ENCODE data around the gene NXN.
"Not testable (repeated sequence)": the region's sequence is repeated elsewhere in the genome, so short reads cannot be mapped to it uniquely, and the experiment has no call there.

The NXN gene

DNA sequence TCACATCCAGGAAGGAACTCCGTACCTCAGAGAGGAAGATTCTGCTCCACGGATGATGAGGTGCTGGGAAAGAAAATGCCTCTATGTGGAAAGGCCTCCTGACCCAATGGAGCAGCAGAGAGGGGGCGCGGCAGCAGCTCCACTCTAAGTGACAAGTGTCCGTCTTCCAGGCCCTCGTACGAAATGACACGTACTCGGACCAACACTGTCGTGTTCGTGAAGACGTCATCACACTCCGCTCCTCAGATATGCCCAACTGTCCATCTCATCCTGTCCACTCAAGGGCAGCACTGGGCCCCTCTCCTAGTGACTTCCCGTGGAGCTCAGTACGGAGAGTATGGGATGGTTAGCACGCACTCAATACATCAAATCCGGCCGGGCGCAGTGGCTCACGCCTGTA, 165.2 kb downstream of the NXN start:
- no peak for DNase-seq

DNA sequence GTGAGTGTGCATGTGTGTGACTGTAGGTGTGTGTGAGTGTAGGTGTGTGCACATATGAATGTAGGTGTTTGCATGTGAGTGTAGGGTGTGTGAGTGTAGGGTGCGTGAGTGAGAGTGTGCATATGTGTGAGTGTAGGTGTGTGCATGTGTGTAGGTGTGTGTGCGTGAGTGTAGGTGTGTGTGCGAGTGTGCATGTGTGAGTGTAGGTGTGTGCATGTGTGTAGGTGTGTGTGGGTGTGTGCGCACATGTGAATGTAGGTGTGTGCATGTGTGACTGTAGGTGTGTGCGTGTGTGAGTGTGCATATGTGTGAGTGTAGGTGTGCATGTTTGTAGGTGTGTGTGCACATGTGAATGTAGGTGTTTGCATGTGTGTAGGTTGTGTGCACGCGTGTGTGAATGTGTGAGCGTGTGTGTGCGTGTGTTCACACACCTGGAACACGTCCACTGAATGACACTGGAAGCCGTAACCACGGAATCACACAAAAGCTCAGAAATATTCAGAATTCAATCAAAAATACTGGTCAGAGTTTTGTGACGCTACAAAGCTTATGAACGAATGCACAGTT, 166.9 kb downstream of the NXN start:
- DNase-seq: no peak

DNA sequence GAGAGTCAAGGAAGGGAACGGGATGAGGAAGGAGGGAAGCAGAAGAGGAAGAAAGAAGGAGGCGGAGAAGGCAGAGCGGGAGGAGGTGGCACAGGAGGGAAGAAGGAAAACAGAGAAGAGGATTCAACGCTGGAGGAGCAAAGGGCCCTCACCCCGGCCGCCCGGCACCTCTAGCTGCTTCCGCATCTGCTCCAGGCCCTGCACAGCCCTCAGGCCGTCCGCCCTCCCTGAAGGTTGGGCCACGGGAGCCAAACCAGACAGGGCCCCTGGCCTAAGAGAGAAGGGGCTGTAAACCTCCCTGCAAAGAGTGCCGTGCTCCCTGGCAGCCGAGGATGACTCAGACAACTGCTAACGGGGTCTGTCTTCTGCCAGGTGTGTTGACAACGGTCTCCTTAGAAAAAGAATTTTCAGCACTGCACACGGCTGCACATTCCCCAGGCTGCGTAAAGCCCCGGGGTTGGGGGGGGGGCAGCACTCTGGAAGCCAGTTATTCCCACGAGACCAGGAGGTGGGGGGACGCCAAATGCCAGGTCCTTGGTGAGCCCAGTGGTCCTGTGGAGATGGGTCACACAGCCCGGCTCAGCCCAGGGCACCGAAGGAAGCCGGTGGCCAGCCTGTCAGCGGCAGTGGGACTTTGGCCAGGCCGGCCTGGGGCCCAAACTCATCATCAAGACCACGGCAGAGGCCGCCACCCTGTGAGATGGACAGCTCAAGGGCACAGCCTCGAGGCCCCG, 168.4 kb downstream of the NXN start:
- no peak for DNase-seq

DNA sequence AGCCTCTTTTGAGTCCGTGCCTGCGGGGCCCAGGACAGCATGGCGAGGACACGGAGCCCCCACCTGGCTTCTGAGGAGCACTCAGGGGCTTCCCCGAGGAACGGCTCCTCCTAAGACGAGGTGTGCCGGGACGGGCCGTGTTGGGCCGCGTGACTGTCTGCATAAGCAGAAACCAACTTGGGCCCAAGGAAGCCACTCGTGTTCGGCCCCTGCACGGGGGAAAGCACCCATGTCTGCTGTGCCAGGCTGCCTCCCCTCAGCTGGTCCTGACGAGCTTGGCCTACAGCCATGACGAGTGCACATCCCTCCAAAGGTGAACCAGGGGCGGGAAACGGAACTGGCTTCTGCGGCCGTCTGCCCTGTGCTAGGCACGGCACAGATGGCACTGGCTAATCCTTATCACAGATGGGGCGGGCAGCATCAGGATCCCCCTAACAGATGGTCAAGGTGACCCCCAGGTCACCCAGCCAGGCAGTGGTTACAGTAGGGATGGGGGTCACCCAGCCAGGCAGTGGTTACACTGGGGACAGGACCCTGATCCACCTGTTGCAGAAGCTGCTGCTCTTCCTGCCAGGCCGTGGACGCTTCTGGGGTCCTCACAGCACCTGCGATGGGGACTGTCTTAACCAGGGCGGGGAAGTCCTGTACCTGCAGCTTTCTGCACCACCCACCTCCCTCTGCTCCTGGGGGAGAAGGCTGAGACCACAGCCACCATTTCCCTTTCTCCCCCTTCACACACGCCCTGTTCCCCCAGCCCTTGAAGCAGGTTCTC, 171.9 kb downstream of the NXN start:
- no peak for DNase-seq

DNA sequence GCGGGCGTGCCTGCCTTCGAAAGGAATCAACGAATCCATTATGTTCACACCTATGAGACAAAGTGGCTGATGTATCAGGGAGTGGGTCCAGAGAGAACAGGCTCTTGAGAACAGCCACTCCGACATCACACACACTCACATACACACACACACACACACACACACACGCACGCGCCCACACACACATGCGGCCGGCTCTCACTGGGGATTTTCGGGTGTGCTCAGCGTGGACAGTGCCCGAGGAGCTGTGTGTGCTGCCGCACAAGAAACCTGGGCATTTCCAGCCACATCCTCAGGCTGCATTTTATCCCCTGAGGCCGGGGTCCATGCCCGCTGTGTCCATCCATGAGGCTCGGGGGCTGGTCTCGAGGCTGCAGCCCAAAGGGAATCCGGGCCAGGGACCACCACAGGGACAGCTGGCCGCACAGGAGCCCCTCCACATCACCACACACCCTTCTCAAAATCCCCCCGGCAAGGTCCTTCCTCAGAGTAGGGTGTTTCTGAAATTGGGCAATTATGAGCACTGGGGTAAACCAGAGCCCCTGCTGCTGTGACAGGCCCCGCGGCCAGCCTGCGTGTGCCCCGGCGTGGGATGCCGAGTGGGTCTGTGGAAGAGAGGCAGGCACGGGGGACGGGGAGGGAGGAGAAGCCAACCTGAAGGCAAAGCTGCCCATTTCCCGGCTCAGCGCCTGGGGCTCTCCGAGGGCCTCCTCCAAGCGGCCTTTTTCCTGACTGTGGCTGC, 172.6 kb downstream of the NXN start:
- no peak for DNase-seq

DNA sequence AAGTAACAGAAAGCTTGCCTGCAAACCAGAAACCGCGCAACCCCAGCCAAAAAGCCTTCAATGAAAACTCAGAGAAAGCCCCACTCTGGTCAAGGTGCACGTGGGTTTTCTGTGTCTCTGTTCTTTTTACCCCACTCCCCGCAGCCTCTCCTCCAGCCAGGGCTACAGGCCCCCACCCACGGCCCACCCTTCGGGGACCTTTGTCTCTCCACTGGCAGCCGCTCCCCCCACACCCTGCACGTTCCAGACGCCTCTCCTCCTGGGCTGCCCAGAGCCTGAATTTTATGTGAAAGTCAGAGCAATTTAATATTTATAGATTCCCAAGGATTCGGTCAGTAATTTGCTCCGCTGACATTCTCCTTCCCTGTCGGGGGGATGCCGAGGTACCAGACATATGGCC, 173.2 kb downstream of the NXN start:
- no peak for DNase-seq

DNA sequence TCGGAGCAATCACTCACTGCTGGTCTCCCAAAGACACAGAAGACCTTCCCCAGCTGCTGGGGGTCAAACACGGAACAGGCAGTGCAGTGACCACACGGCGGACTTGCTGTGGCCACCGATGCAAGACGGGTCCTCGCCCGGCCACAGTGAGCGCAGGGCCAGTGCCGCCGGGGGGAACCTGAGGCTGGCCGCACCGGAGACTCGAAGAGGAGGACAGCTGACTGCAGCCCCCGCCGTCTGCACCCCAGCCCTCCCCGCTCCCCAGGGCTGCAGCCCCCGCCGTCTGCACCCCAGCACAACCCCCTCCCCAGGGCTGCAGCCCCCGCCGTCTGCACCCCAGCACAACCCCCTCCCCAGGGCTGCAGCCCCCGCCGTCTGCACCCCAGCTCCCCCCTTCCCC, 173.7 kb downstream of the NXN start:
- not testable (repeated sequence) for DNase-seq

DNA sequence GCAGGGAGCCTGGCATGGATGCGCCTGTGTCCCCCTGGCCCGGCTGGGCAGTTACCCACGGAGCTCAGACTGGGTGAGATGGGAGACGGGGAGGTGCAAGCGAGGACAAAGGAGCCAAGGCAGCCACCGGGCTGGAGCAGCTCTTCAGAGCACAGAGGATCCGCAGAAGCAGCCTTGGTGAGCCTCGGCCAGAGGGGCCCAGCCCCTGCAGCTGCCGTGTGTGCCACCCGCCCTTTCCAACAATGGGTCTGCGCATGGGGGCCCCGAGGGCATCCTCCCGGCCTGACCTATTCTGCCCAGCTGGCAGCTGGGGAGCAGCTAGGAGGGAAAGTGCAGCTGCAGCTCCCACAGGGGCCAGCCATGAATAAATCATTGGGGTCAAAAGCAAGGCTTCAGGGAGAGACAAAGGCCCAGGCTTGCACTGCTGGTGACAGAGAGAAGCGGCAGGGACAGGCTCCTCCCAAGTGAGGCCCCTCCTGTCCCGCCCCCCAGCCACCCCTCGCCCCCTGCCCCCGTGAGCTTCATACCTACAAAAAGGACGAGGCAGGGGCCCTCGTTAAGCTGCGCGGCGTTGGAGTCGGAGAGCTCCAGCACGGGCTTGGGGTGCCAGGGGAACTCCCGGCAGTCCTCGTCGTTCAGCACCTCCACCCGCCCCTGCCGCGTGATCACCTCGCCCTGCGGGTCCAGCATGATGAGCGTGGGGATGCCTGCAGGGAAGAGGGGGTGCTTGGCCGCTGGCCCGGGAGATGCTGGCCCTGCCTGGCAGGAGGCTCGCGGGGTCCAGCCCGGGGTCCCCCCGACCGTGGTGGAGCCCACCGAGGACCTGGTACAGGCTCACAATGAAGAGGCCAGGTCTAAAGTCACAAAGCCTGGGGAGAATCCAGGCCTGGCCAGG, 174.8 kb downstream of the NXN start:
- no peak for DNase-seq

DNA sequence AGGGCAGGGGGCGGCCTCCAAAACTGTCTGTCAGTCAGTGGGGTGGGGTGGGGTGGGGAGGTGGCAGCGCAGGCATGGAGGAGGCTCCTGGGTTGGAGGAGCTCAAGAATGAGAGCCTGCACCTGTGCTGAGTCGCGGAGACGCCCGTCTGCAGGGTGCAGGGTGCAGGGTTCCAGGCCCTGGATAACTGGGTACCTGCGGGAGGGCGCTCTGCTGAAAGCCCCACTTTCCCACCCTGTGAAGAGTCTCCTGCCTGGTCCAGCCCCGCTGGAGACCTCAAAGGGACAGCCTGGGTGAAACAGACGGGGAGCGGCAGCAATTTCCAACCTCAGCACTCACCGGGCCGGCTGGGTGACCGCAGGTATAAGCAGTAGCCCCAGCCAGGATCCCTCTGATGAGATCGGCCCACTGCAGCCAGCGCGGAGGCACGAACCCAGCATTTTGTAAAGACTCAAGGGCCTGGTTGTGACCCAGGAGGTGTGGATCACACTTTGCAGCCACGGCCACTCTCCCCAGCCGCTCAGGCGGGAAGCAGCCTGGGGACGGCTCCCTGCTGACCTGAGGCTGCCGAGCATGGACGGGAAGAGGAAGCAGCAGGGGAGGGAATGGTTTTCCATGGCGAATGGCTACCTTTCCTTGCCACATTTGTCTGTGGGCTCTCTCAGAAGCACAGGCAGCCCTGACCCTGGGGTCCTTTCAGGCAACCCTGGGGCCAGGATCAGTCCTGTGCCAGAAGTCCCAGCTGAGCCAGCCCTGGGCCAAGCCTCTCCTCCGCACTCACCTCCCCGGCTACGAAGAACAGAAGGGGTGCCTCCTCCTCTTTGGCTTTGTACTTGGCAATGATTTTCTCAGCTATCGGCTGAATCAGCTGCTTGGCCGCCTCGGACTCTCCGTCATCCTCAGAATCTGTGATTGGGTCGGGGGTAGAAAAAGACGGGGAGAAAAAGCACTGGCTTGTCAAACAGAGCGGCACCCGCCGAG, 176.4 kb downstream of the NXN start:
- DNase-seq: no peak

DNA sequence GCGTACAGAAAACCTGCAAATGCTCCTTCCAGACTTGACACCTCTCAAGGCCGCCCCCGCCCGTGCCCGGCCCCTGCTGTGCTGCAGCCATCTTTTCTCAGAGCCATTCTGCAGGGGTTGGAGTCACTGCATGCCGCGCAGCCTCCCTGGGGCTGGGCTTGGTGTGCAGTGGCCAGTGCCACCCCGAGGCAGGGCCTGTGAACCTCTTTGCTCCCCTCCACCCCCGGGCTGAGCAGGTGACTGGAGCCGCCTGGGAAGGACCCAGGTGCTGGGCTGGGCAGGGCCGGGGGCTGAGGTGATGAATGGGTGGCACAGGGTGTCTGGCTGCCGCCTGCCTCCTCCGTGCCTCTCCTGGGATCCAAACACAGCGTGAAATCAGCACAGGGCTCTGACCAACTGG, 177.1 kb downstream of the NXN start:
- DNase-seq: no peak

DNA sequence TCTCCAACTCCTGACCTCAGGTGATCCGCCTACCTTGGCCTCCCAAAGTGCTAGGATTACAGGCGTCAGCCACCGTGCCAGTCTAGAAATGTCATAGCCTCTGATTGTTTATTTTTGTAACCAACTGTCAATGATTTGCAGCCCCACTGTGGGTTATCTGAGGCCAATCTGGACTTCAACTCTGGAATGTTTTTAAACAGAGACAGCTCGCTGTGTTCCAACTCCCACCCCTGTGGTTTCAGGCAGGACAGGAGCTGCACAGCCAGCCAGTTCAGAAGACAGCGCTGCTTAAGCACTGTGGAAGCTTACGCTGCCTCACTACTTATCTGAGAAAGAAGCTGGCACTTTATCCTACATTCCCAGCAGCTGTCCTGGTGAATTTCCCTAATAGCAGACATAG, 177.9 kb downstream of the NXN start:
- no peak for DNase-seq

DNA sequence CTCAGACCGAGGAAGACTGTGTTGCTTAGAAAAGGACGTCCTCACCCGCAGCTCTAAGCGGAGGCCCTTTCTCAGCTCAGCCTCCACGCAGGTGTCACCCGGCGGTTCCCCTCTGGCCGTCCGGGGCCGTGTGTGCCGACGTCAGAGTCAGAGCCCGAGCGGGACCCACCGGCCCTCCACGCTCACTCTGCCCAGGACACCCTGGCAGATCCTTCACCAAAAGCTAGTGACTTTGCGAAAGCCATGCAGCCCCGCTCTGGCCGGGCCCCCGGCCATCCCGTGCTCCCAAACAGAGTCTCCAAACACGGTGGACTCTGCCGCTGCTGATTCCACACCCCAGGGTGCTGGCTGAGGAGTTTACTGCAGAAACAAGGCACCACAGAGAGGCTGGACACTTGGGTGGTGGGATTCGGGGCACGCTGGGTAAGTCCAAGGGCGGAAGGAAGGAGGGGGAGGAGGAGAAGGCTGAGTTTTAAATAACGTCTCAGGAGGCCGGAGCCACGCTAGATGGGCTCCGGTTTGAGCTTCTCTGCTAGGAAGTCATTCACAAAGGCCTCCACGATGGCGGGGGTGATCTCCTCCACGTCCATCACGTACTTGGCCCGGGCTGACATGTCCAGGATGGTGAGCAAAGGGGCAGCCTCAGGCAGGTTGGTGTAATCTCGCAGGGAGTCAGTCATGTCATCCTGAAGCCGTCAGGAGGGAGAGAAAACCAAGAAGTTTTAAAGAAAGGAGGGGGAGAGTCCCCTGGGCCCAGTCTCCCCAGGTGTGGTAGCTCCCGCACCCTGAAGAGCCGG, 178.9 kb downstream of the NXN start:
- no peak for DNase-seq

DNA sequence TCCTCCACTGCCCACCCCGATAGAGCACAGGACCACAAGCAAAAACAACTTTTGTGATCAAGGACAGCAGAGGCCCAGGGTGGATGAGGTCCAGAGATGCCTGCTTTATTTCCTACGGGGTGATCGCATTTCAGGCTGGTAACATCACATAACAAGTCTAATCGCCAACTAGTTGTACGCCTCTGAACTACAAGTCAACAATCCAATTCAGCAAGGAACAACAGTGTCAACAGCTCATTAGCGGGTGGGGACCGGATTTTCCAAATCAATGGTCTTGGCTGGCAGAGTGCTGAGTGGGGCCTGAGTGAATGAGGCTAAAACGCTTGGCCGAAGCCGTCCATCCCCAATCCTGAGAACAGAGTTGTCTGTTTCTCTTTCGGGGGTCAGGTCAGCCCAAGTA, 180.3 kb downstream of the NXN start:
- no peak for DNase-seq

DNA sequence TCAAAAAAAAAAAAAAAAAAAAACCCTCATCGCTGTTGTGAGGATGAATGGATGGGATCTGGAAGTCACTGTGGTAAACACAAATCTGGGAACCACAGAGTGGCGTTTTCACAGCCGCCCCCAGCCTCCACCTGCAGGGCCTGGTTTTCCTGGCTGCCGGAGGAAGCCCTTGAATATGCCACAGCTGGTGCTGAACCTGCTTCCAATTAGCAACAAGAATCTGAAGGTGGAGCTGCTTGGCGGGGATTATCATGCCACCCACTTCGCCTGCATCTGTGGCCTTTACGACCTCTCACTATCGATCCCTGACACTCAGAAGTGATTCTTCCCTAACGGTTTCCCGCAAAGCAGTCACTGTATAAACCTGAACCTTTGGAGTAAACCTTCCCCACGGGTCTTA, 181.3 kb downstream of the NXN start:
- no peak for DNase-seq

DNA sequence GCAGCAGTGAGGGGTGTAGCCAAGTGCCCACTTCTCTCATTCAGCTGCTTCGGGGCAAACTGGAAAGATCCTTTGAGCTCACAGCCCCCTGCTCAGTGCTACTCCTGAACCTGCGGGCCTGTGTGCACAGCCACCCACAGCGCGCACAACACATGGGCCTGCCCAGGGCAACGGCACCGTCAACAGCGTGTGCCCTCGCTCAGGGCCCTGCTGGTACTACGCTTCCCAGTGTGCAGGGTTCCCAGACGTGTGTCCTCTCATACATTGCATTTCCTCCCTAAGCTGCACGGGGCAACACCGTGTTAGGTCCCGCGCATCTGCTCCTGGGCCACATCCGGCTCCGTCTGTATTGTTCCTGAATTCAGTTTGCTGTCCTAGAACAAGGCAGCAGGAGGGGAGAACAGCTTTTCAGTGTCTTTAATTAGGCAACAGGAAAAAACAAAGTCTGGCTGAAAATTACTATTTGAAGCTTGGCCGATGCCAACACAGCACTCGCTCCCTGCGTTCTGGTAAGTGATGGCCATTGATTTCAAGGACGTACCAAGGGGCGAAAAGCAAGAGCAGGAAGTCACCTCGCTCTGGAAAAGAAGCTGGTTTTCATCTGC, 182.2 kb downstream of the NXN start:
- no peak for DNase-seq

DNA sequence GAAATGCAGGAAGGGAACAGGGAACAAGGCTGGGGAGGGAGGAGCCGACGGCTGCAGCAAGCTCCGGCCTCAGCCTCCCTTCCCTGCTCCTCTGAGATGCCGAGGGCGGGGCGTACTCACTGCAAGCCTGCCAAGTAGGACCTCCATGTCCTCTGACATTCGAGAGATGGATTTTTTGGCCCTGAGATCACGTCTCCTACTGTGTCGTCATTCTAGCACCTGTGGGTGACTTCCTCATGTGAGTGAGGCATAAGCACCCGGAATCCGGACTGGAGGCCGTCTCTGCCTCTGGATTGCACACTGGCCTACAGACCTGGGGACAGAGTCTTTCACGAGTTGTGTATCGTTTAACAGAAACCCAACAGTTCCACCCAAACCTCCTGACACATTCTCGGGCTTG, 183.0 kb downstream of the NXN start:
- no peak for DNase-seq

DNA sequence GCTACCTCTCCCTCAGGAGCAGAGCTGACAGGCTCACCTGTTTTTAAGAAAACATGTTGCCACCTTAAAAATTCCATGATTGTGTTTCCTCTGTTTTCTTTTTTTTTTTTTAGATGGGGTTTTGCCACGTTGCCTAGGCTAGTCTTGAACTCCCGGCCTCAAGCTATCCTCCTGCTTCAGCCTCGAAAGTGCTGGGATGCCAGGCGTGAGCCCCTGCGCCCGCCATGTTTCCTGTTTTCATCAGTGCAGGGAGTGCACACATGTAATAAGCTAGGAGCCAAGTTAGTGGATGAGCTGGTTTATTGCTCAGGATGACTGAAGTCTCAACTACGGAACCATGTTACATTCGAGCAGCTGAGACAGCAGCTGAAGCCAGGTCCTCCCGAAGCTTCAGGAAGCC, 183.9 kb downstream of the NXN start:
- no peak for DNase-seq

DNA sequence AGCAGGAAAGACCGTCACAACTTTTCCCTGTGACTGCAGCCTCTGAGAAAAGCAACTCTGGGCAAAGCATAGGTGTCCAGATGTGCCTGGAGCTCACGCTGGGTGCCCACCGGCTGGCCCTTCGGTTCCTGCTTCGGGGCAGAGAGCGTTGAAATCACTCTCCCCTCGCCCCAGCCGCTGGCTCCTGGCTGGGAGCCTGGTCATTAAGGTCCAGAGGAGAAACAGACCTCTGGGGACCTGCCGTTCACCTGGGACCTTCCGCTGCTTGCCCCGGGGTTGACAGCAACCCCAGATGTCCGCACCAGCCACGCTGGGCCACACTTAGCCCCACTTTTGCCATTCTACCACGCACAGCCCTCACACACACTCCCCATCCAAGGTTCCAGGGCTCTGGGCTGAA, 184.3 kb downstream of the NXN start:
- no peak for DNase-seq

DNA sequence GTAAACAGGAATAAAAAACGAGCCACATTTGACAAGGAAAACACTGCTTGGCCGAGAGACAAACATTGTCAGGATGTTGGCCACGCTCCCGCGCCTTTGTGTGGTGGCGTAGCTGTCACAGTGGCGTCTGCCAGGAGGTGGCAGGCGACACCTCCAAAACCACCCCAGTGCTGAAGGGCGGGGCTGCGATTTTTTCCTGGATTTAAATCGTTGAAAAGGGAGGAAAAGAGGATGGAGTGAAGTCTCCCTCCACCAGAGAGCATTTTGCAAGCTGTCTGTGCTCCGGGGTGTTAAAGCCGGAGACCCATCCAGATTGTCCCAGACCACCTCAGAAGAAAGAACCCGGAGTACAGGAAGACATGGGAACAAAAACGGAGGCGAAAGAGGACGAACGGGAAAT, 184.7 kb downstream of the NXN start:
- no peak for DNase-seq

DNA sequence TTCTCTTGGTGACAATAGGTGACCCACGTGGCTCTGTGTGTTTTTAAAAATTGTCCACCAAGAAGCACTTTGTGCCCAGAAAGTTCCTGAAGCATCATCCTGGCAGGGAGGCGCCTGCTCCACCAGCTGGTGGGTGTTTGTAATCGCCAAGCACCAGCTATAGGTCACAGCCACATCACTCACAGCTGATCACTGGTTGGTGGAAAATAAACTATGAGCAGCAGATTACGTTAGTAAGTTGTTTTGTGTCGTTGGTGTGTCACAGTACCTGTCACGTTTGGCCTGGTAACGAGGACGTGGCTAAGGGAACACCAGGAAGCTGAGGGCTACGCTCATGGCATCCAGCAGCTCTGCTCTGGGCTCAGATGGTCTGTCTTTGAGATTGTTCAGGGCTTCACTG, 187.3 kb downstream of the NXN start:
- DNase-seq: no peak
